NCI-H2196 (cell line): ENCODE data around the gene RPSA.
"Not testable (repeated sequence)": the region's sequence is repeated elsewhere in the genome, so short reads cannot be mapped to it uniquely, and the experiment has no call there.

ENCODE experiments used
- DNase-seq: peaks from one replicate; lab custom pipeline; 2025; ENCODE audit not compliant: unreplicated experiment; lab: John Stamatoyannopoulos, UW

Gene RPSA

GRCh38 chr3:39406368-39407258 lies at the start of gene RPSA:
RPSA (plus strand) TSS chr3:39406720; CDS start chr3:39407654, 934 bp downstream.
- peak; percentile 79 for DNase-seq

DNA sequence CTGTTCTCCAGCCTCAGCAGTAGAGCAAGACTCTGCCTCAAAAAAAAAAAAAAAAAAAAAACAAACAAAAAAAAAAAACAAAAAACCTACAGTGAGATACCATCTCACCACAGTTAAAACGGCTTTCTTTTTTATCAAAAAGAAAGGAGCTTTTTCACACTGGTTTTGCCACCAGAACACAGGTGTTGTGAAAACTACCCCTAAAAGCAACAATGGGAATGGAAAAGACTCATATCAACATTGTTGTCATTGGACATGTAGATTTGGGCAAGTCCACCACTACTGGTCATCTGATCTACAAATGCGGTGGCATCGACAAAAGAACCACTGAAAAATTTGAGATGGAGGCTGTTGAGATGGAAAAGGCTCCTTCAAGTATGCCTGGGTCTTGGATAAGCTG lies 48.2 kb upstream of the RPSA start:
- no peak for DNase-seq

- DNase-seq, result no peak
Measured at GRCh38 chr3:39361252-39361927, 45.1 kb upstream of the RPSA start.

DNA sequence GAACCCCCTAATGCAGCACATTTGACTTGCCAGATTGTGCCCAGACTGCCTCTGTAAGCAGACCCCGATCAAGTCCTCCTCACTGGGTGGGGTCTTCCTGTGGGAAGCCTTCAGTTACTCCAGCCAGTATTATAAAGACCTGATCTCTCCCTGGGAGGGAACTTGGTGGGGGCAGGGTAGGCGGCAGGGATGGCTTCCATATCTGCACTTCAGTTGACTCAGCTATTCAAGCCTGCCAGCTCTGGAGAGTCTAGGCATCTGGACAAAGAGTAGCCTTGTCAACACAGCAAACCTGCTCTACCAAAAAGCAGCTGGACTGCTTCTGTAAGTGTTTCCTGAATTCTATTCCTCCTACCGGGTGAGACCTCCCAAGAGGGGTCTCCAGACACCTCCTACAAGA lies 44.3 kb upstream of the RPSA start:
- DNase-seq, result peak; percentile 45

DNA sequence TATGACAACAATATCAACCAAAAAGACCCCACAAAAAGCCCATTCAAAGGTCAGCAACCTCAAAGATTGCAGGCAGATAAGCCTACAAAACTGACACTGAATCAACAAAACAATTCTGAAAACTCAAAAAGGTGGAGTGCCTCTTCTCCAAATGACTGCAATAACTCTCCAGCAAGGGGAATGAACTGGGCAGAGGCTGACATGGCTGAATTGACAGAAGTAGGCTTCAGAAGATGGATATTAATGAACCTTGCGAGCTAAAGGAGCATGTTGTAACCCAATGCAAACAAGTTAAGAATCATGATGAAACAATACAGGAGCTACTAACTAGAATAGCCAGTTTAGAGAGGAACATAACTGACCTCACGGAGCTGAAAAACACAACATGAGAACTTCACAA lies 43.7 kb upstream of the RPSA start:
- peak; percentile 18 for DNase-seq

- not testable (repeated sequence) for DNase-seq
Measured at GRCh38 chr3:39370450-39370849, 36.1 kb upstream of the RPSA start.

GRCh38 chr3:39372833-39373232 lies 33.7 kb upstream of the RPSA start:
- DNase-seq, result no peak

- DNase-seq, result no peak
Measured at GRCh38 chr3:39376959-39377634, 29.4 kb upstream of the RPSA start.

GRCh38 chr3:39378088-39378487 lies 28.4 kb upstream of the RPSA start:
- no peak for DNase-seq

- no peak for DNase-seq
Measured at GRCh38 chr3:39378957-39379777, 27.4 kb upstream of the RPSA start.

DNA sequence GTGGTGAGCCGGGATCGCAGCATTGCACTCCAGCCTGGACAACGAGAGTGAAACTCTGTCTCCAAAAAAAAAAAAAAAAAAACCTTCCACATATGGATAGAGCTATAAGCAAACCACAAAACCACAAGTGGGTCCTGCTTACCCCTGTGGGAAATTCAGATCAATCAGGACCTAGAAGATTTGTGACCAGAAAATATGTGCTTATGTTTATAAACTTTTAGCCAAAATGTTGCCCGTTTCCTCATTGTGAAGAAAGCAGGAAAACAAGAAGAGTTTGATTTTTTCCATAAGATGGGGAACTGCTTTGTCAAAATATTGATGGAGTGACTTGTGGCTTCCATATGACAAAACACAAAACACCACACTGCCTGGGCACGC lies 26.8 kb upstream of the RPSA start:
- no peak for DNase-seq

DNA sequence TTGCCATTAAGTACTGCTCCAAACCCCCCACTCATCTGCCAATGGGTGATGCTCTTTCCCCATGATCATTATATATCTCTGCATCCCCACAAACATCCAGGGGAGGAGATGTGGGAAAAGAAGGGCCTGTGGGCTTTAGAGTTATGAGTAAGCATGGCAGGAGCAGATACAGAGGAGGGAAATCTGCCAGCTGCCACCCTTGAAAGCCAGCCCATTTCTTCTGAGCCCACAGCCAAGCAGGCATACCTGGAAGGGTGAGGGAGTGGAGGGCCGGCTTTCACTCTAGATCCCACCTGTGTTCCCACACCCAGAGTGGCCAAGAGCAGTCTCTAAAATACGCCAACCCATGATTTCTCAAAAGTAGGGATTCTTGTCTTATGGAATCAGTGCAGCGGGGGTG lies 25.1 kb upstream of the RPSA start:
- no peak for DNase-seq

DNA sequence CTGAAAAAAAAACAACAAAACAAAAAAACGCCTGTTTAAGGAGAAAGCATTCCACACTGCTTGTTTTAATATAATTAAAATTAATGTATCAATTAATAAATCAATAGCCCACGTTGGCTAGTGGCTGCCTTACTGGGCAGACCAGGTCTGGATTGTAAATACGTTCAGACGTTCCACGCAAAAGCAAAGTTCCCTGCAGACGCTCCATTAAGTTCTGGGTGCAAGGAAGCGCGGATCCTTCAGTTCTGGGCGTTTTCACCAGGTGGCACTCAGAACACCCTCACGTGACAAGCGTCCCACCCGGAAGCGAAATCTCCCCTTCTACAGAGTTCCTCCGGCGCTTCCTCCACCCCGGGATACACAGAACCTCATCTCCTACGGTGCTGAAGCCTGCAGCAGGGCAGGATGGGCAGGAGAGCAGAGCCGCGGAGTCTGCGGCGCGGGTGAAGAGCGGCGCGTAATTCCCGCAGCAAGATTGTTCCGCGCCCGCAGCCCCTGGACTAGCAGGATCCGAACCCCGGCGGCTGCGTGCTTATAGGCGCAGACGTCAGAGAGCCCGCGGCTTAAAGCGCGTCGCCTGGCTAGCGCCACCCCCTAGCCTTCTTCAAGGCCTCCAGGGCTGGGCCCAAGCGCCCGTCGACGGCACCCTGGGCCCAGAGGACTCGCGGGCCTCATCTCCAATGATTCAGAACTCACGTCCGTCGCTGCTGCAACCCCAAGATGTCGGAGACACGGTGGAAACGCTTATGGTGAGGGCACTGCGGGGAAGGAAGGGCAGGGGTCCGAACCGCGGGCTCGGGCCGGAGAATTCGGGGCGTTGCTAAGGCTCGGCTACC lies 23.3 kb upstream of the RPSA start, which contains the start of gene SLC25A38:
Gene SLC25A38 (plus strand): TSS at position 326 of the 836 bp plus-strand sequence. CDS start 355 bp downstream, at position 681.
- DNase-seq, result no peak

GRCh38 chr3:39383881-39384664 lies 22.4 kb upstream of the RPSA start:
- no peak for DNase-seq

DNA sequence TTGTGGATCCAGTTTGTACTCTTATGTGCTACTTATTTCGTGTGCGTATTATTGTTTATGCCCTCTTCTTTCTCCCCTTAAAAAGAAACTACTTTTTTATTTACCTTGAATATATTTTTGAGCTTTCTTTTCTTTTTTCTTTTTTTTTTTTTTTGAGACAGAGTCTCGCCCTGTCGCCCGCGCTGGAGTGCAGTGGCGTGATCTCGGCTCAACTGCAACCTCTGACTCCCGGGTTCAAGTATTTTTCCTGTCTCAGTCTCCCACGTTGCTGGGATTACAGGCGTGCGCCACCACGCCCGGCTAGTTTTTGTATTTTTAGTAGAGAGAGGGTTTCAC lies 21.9 kb upstream of the RPSA start:
- DNase-seq, result no peak

- no peak for DNase-seq
Measured at GRCh38 chr3:39385456-39386090, 20.9 kb upstream of the RPSA start.

GRCh38 chr3:39386318-39386717 lies 20.2 kb upstream of the RPSA start:
- DNase-seq, result no peak

DNA sequence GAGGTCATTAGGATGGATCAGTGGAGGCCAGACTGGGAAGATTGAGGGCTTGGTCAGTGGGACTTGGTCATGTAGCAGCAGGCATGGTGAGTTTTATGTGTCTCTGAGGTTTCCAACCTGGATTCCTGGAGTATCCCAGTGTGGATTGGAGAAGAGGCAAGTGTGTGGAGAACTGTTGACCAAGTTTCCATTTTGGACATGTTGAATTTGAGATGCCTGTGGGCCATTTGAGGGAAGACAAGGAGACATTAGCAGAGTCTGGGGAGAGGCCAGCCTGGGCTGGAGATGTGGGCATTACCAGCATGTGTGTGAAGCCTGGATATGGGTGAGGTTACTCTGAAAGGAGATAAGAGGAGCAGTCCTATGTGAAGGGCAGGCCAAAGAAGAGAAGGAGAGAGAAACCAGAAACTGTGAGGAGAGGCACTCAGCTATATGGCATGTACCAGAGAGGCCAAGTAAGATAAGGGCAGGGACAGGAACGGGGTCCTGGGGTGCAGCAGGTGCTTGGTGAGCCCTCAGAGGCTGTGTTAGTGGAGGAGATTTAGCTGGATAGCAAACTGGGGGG lies 19.0 kb upstream of the RPSA start:
- DNase-seq, result no peak

DNA sequence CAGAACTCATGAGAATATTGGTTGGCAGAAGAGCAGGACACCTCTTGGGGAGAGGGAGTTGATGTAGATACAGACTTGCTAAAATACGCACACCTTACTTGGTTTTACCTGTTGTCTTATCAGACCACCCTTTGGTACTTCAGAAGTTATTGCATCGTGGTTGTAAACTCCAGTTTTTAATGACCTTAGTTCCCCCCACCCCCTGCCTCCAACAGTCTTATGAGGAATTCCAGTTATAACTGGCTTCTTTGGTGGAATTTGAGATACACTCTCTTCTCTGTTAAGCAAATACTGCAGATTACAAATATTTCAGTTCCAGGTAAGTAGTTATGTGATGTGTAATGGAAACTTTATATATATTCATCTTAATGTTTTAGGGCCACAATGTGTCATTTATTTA lies 18.4 kb upstream of the RPSA start:
- DNase-seq, result no peak
